ENCODE data around the gene GNAZ. TPM values are rescaled to one million over a fixed set of nuclear protein-coding genes. Genes with fewer than 3 reads are reported as not detected.

Gene GNAZ
- total RNA-seq, 1 experiment from 2014 or later: 5.0 TPM

GRCh38 chr22:23053051-23053707 lies 17.1 kb upstream of the GNAZ start:
- no peak for TF ChIP-seq CTCF (conservative IDR thresholded peaks at IDR 0.05)
- no peak overlapping the region for H3K27ac Mint-ChIP-seq
- Histone ChIP-seq H4K8ac (replicated peaks; ENCODE audit: insufficient read length, low read depth, low read length) (no peak overlapping the region), H2BK120ac (ENCODE audit: low read depth, low read length, poor library complexity, severe bottlenecking) (no peak overlapping the region), H3K4ac (ENCODE audit: low read depth, low read length) (no peak overlapping the region), H3K23ac (ENCODE audit: insufficient read length, low read depth, low read length) (no peak overlapping the region), H3K56ac (ENCODE audit: insufficient read length, low read depth, low read length) (no peak overlapping the region), H2BK20ac (ENCODE audit: low read depth, low read length, poor library complexity, severe bottlenecking) (no peak overlapping the region), H3K9me3 (ENCODE audit: control insufficient read depth, low read depth, low read length) (no peaks in the 10 kb centered on the region), H4K20me1 (ENCODE audit: control insufficient read depth, insufficient read depth, insufficient read length) (no peaks in the 10 kb centered on the region), H4K5ac (ENCODE audit: insufficient read length, low read depth, low read length) (no peak overlapping the region), H4K91ac (ENCODE audit: insufficient read length, low read depth, low read length) (no peak overlapping the region), H3K4me1 (ENCODE audit: insufficient read depth, low read length) (no peaks in the 10 kb centered on the region), H2BK12ac (ENCODE audit: insufficient read length, low read depth, low read length) (no peak overlapping the region), H2AK5ac (ENCODE audit: insufficient read length, low read length) (no peak overlapping the region), H3K9ac (ENCODE audit: extremely low read depth, insufficient read length, low read length) (no peak overlapping the region), H3K4me2 (ENCODE audit: insufficient read depth, insufficient read length, low read length) (no peak overlapping the region), H3K79me1 (ENCODE audit: insufficient read depth, low read depth, low read length, poor library complexity, severe bottlenecking) (no peaks in the 10 kb centered on the region), H3K27ac (ENCODE audit: insufficient read length, low read depth, low read length) (no peak overlapping the region), H3K27me3 (ENCODE audit: insufficient read depth, low read length) (no peaks in the 10 kb centered on the region), H2BK5ac (ENCODE audit: insufficient read length, low read length) (no peak overlapping the region), H3K23me2 (ENCODE audit: insufficient read length, low read depth, low read length, poor library complexity, severe bottlenecking) (no peaks in the 10 kb centered on the region), H2AFZ (ENCODE audit: low read length) (no peak overlapping the region), H3K14ac (ENCODE audit: insufficient read depth, low read length) (no peak overlapping the region), H3K79me2 (ENCODE audit: insufficient read depth, low read length) (no peaks in the 10 kb centered on the region), H3T11ph (ENCODE audit: low read length) (no peak overlapping the region), H2BK15ac (ENCODE audit: low read depth, low read length) (no peak overlapping the region), H3K18ac (ENCODE audit: insufficient read length, low read depth, low read length) (no peak overlapping the region)
- H3K4me3 Mint-ChIP-seq: no peak overlapping the region
- peak; percentile 23 for DNase-seq
- H3K4me1 Mint-ChIP-seq: peaks cover 6 to 15% of the 10 kb centered on the region in 2 experiments
- H3K9me3 Mint-ChIP-seq: peaks cover 16 to 25% of the 10 kb centered on the region in 2 experiments
- peaks cover 0 to 18% (median 0%) of the 10 kb centered on the region in 3 experiments; a peak in 2 of 7 replicates for H3K36me3 Mint-ChIP-seq (ENCODE audit: insufficient read depth in 1 of 3, low read depth in 3 of 3)
- H3K27me3 Mint-ChIP-seq (ENCODE audit: low read depth): peaks cover 85% of the 10 kb centered on the region
- no CpG with 5 or more reads among the region's 5 CpGs for WGBS (ENCODE audit: extremely low coverage, insufficient read length, low lambda C conversion rate)
